ENCODE measurements around the gene LRRN3.

GRCh38 chr7:111053035-111053434 is 37.9 kb upstream of the LRRN3 start:
- TF ChIP-seq, protein P1, sequence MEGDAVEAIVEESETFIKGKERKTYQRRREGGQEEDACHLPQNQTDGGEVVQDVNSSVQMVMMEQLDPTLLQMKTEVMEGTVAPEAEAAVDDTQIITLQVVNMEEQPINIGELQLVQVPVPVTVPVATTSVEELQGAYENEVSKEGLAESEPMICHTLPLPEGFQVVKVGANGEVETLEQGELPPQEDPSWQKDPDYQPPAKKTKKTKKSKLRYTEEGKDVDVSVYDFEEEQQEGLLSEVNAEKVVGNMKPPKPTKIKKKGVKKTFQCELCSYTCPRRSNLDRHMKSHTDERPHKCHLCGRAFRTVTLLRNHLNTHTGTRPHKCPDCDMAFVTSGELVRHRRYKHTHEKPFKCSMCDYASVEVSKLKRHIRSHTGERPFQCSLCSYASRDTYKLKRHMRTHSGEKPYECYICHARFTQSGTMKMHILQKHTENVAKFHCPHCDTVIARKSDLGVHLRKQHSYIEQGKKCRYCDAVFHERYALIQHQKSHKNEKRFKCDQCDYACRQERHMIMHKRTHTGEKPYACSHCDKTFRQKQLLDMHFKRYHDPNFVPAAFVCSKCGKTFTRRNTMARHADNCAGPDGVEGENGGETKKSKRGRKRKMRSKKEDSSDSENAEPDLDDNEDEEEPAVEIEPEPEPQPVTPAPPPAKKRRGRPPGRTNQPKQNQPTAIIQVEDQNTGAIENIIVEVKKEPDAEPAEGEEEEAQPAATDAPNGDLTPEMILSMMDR (IDR thresholded peaks at IDR 0.05): no peak
- TF ChIP-seq POLR2A (IDR thresholded peaks at IDR 0.05): no peak
